A673 (cell line): ENCODE results near the gene STAC3. TPM values are rescaled to one million over a fixed set of nuclear protein-coding genes. Genes with fewer than 3 reads are reported as not detected.

ENCODE experiments used
- BruUV-seq: library from RNA; stranded (reverse); fragments of 400-500 nt; replicated peaks from 2 replicates; lab custom pipeline; 2021; lab: Mats Ljungman, UMichigan
- CTCF ChIA-PET: fragments of 300-600 bp; sonication (Branson Sonifier 250); formaldehyde crosslinking; loops from one replicate; lab custom pipeline; 2022; ENCODE audit warnings: antibody characterized with exemption; lab: Charles Lee
- POLR2A ChIA-PET: fragments of 300-600 bp; sonication (Branson Sonifier 250); formaldehyde crosslinking; loops from one replicate; lab custom pipeline; 2022; ENCODE audit warnings: antibody characterized with exemption; ENCODE audit not compliant: low non-redundant PET; lab: Charles Lee
- DNase-seq: peaks from one replicate; pipeline ENCODE4 v3.0.0-alpha.2; 2015; ENCODE audit warnings: low spot score
- H3K27ac ChIP-seq: fragments of 200-600 bp; sonication (generic); 2 replicates; pipeline ENCODE4 v1.5.1; 2016; ENCODE audit warnings: mixed run types, low read depth, mild to moderate bottlenecking, mixed read lengths, antibody characterized with exemption, low read length; ENCODE audit not compliant: poor library complexity, severe bottlenecking
- H3K27me3 ChIP-seq: fragments of 200-600 bp; sonication (generic); replicated peaks from 2 replicates; pipeline ENCODE4 v1.6.1; 2017; ENCODE audit warnings: mixed run types, low read depth, mild to moderate bottlenecking, mixed read lengths, antibody characterized with exemption, low read length; ENCODE audit not compliant: insufficient read depth, poor library complexity
- H3K36me3 ChIP-seq: fragments of 200-600 bp; sonication (generic); 2 replicates; pipeline ENCODE4 v1.6.1; 2016; ENCODE audit warnings: mixed run types, mild to moderate bottlenecking, mixed read lengths, antibody characterized with exemption, low read length; ENCODE audit not compliant: insufficient read depth, poor library complexity, severe bottlenecking
- H3K4me1 ChIP-seq: fragments of 200-600 bp; sonication (generic); 2 replicates; pipeline ENCODE4 v1.6.1; 2017; ENCODE audit warnings: mixed run types, mild to moderate bottlenecking, mixed read lengths, antibody characterized with exemption, low read length; ENCODE audit not compliant: insufficient read depth, poor library complexity, severe bottlenecking
- H3K4me3 ChIP-seq: fragments of 200-600 bp; sonication (generic); 2 replicates; pipeline ENCODE4 v1.5.1; 2016; ENCODE audit warnings: low read depth, mixed run types, mild to moderate bottlenecking, mixed read lengths, low read length; ENCODE audit not compliant: poor library complexity, severe bottlenecking
- H3K9me3 ChIP-seq: fragments of 200-600 bp; sonication (generic); 2 replicates; pipeline ENCODE4 v1.6.1; 2016; ENCODE audit warnings: mixed run types, low read depth, mild to moderate bottlenecking, mixed read lengths, antibody characterized with exemption, low read length; ENCODE audit not compliant: poor library complexity, severe bottlenecking
- CTCF ChIP-seq: fragments of 300-800, 200-600 bp; sonication (generic); conservative IDR thresholded peaks from 2 replicates; pipeline ENCODE4 v1.5.1; 2017; ENCODE audit warnings: low read depth, mild to moderate bottlenecking, antibody characterized with exemption, low read length, moderate library complexity, mixed read lengths
- EZH2 ChIP-seq: fragments of 200-600 bp; sonication (generic); IDR thresholded peaks from 2 replicates; pipeline ENCODE4 v1.6.1; 2017; ENCODE audit warnings: borderline replicate concordance, low read depth, mild to moderate bottlenecking, mixed read lengths, antibody characterized with exemption, low read length; ENCODE audit not compliant: poor library complexity, severe bottlenecking
- intact Hi-C: fragments of 100-400 bp; cut with micrococcal nuclease; formaldehyde crosslinking; loops from one replicate; pipeline ENCODE4 v1.10.0; 2022; ENCODE audit not compliant: unreplicated experiment
- total RNA-seq: library from RNA; stranded (reverse); gene quantifications from 2 replicates; pipeline ENCODE4 v1.2.3, GENCODE V29; 2021

The STAC3 gene
- total RNA-seq, 1 experiment from 2014 or later, result 7.0 TPM

DNA sequence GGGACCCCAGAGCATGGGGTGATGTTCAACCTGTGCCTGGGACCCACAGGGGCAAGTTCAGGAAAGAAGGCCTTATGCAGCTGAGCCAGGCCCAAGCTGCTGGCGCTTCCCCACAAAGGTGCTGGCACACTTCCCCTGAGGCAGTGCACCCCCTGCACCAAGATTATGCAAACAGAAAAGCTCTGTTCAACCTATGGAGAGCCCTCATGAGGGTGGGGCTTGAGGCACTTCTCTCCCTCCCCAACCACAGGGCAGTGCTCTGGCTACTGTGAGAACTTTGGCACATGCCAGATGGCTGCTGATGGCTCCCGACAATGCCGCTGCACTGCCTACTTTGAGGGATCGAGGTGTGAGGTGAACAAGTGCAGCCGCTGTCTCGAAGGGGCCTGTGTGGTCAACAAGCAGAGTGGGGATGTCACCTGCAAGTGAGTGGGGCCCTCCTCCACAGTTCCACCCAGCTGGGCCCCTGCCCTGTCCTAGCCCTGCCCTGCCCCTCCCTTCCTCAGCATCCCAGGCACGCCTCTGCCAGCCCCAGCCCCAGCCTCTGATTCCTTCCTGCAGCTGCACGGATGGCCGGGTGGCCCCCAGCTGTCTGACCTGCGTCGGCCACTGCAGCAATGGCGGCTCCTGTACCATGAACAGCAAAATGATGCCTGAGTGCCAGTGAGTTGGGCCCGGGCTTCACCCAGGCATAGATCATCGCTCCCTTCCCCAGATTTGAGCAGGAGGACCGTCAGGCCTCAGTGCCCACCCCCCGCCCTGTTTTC is 39.9 kb downstream of the STAC3 start:
- Histone ChIP-seq H3K36me3 (no peaks in the 10 kb centered on the region), H3K9me3 (no peaks in the 10 kb centered on the region), H3K4me1 (peaks cover 21% of the 10 kb centered on the region), H3K27me3 (peaks cover 17% of the 10 kb centered on the region), H3K4me3 (no peak overlapping the region), H3K27ac (no peak overlapping the region)
- no TSS peak for BruUV-seq
- ChIA-PET POLR2A (no interaction called here), CTCF (no interaction called here)
- no peak for DNase-seq
- intact Hi-C loops, result no loop called here
- no peak for TF ChIP-seq EZH2

DNA sequence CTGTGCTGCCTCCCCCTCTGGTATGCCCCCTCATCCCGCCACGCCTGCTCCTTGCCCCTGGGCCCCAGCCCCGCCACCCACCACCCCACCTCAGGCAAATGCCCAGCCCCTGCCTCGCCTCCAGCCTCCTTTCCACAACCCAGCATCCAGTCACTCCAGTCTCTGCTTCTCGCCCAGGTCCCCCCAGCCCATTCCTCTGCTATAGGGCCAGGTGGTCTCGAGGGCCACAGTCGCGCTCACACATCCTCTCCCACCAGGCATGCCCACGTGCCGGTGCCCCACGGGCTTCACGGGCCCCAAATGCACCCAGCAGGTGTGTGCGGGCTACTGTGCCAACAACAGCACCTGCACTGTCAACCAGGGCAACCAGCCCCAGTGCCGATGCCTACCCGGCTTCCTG is 40.5 kb downstream of the STAC3 start:
- TF ChIP-seq CTCF (no peak), EZH2 (no peak)
- ChIA-PET POLR2A (no interaction called here), CTCF (no interaction called here)
- Histone ChIP-seq H3K4me3 (no peak overlapping the region), H3K9me3 (no peaks in the 10 kb centered on the region), H3K4me1 (peaks cover 15% of the 10 kb centered on the region), H3K27ac (no peak overlapping the region), H3K36me3 (no peaks in the 10 kb centered on the region), H3K27me3 (peaks cover 10% of the 10 kb centered on the region)
- intact Hi-C loops, result no loop called here
- BruUV-seq, result no TSS peak
- no peak for DNase-seq

- intact Hi-C loops, result no loop called here
- Histone ChIP-seq H3K36me3 (no peaks in the 10 kb centered on the region), H3K9me3 (no peaks in the 10 kb centered on the region), H3K27me3 (peaks cover 5% of the 10 kb centered on the region), H3K4me1 (peaks cover 15% of the 10 kb centered on the region), H3K4me3 (no peak overlapping the region), H3K27ac (no peak overlapping the region)
- no peak for DNase-seq
- TF ChIP-seq EZH2, result no peak
- no peak for TF ChIP-seq CTCF
- ChIA-PET CTCF (no interaction called here), POLR2A (no interaction called here)
- no TSS peak for BruUV-seq
Measured at GRCh38 chr12:57209916-57210315, 41.1 kb downstream of the STAC3 start.
